SK-N-MC (cell line): ENCODE measurements around the gene ITGA11.

ENCODE experiments used
- DNase-seq: peaks from one replicate; pipeline ENCODE4 v3.0.0-alpha.2; 2011; ENCODE audit warnings: low read depth, low spot score
- H3K27ac ChIP-seq: fragments of 200-600 bp; sonication (generic); 2 replicates; pipeline ENCODE4 v1.5.1; 2016; ENCODE audit warnings: mixed run types
- H3K36me3 ChIP-seq: fragments of 200-600 bp; sonication (generic); 2 replicates; pipeline ENCODE4 v1.6.1; 2017; ENCODE audit warnings: antibody characterized with exemption, low read length, mixed read lengths; ENCODE audit not compliant: insufficient read depth
- H3K4me3 ChIP-seq: fragments of 200-600 bp; sonication (generic); 2 replicates; pipeline ENCODE4 v1.5.1; 2016
- H3K9ac ChIP-seq: fragments of 200-600 bp; sonication (generic); 2 replicates; pipeline ENCODE4 v1.8.0; 2017; ENCODE audit warnings: mixed run types, mixed read lengths; ENCODE audit not compliant: insufficient read length
- H3K9me3 ChIP-seq: fragments of 200-600 bp; sonication (generic); 2 replicates; pipeline ENCODE4 v1.6.1; 2017; ENCODE audit warnings: low read depth, mild to moderate bottlenecking, antibody characterized with exemption, low read length, moderate library complexity, mixed read lengths
- EZH2 ChIP-seq: fragments of 200-600 bp; sonication (generic); IDR thresholded peaks from one replicate; pipeline ENCODE4 v1.6.1; 2017; ENCODE audit warnings: antibody characterized with exemption
- FOXP2 ChIP-seq: optimal IDR thresholded peaks from 2 replicates; pipeline ENCODE3; 2011; ENCODE audit warnings: mild to moderate bottlenecking, moderate library complexity; ENCODE audit not compliant: insufficient read depth; ENCODE audit errors: extremely low read length, control extremely low read depth
- POLR2AphosphoS5 ChIP-seq: IDR thresholded peaks from 2 replicates; pipeline ENCODE4 v1.6.1; 2012; ENCODE audit warnings: mild to moderate bottlenecking, low read depth, low read length, borderline replicate concordance

ITGA11 gene

DNA sequence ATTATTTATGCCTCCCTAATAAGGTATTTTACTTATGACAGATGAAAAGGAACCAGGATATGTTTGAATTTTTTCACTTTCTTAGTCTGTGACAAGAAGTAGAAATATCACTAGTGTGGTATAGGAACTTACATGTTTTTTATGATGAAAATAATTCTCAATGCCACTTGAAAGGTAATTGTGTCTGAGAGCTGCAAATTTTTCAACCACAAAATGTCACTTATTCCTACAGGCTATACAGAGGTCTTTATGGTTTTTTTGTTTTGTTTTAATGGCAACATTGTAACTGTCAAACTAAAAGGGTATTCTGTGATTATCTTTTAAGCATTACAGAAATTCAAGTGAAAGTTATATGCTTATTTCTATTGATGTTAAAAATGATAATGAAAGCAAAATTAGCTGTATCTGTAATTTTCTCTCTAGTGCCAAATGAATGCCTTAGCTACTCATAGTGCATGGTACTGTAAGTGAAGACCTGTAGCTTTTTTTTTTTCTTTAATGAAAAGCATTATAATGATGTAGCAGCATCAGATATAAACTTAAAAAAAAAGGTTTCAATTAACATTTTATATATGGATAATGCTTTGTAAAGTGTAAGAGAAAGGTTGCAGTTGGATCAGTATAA, 139.7 kb downstream of the ITGA11 start:
- no peak overlapping the region for H3K27ac ChIP-seq
- H3K9ac ChIP-seq, result no peak overlapping the region
- H3K36me3 ChIP-seq, result peaks cover 66% of the 10 kb centered on the region
- no peak overlapping the region for H3K4me3 ChIP-seq
- TF ChIP-seq FOXP2 (no peak), POLR2AphosphoS5 (no peak), EZH2 (no peak)
- peaks cover 8% of the 10 kb centered on the region; the same call in 1 of the 2 replicates for H3K9me3 ChIP-seq
- no peak for DNase-seq

GRCh38 chr15:68290715-68291114, 141.2 kb downstream of the ITGA11 start:
- Histone ChIP-seq H3K9me3 (peaks cover 5% of the 10 kb centered on the region; the same call in 1 of the 2 replicates), H3K9ac (no peak overlapping the region), H3K36me3 (peaks cover 68% of the 10 kb centered on the region), H3K4me3 (no peak overlapping the region), H3K27ac (no peak overlapping the region)
- TF ChIP-seq FOXP2, result no peak
- no peak for TF ChIP-seq POLR2AphosphoS5
- no peak for TF ChIP-seq EZH2
- no peak for DNase-seq

- Histone ChIP-seq H3K27ac (no peak overlapping the region), H3K9me3 (no peaks in the 10 kb centered on the region), H3K9ac (no peak overlapping the region), H3K4me3 (no peak overlapping the region), H3K36me3 (peaks cover 70% of the 10 kb centered on the region)
- DNase-seq, result no peak
- TF ChIP-seq FOXP2 (no peak), EZH2 (no peak), POLR2AphosphoS5 (no peak)
These were observed 142.2 kb downstream of the ITGA11 start for GRCh38 chr15:68289621-68290352.

DNA sequence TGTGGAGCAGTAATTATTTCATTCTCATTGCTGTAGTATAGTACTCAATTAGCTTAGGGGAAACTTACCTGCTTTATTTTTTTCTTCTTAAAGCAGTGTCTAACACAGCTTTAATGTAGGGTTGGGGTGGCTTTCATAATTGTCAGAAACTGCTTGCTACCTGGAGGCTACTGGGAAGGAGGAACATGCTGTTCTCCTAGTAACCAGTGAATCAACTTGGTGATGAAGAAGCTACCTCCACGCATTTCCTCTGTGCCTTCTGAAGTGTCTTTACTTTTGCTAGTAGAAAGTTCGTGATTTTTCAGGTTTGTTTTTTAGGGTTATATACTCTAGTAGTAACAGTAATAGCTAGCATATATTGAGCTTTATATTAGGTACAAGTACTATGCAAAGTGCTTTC, 142.9 kb downstream of the ITGA11 start:
- H3K9ac ChIP-seq, result no peak overlapping the region
- H3K4me3 ChIP-seq, result no peak overlapping the region
- H3K27ac ChIP-seq, result no peak overlapping the region
- H3K36me3 ChIP-seq, result peaks cover 77% of the 10 kb centered on the region
- TF ChIP-seq FOXP2, result no peak
- no peak for TF ChIP-seq POLR2AphosphoS5
- no peak for TF ChIP-seq EZH2
- DNase-seq, result no peak
- H3K9me3 ChIP-seq, result no peaks in the 10 kb centered on the region

- H3K9ac ChIP-seq, result no peak overlapping the region
These were observed 145.7 kb downstream of the ITGA11 start for GRCh38 chr15:68286256-68286655.

DNA sequence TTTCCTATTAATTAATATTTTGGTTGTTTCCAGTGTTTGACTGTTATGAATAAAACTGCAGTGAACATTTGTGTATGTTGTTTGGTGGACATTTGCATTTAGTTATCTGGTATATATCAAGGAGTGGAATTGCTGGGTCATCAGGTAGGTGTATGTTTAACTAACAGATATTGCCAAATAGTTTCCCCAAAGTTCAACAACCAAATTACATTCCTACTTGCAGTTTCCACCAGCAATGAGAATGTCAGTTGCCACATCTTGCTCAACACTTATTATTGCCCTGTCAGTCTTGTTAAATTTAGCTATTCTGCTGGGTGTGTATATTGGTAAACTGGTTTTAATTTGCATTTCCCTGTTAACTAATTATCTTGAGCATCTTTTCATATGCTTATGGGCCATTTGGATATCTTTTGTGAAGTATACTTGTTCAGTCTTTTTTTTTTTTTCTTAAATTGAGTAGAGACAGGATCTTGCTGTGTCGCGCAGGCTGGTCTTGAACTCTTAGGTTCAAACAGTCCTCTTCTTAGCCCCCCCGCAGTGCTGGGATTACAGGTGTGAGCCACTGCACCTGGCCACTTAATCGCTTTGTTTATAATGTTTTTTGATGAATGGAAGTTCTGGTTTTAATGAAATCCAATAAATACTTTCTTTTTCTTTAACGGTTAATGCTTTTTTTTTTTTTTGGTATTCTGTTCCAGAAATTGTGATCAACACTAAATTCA, 146.5 kb downstream of the ITGA11 start:
- Histone ChIP-seq H3K9me3 (no peaks in the 10 kb centered on the region), H3K36me3 (peaks cover 58% of the 10 kb centered on the region), H3K27ac (no peak overlapping the region), H3K9ac (no peak overlapping the region), H3K4me3 (no peak overlapping the region)
- TF ChIP-seq FOXP2 (no peak), POLR2AphosphoS5 (no peak), EZH2 (no peak)
- no peak for DNase-seq

More at GRCh38 chr15:68286256-68286655, 145.7 kb downstream of the ITGA11 start:
- TF ChIP-seq EZH2 (no peak), FOXP2 (no peak), POLR2AphosphoS5 (no peak)
- H3K27ac ChIP-seq, result no peak overlapping the region
- no peak overlapping the region for H3K4me3 ChIP-seq
- peaks cover 63% of the 10 kb centered on the region for H3K36me3 ChIP-seq
- no peak for DNase-seq
- no peaks in the 10 kb centered on the region for H3K9me3 ChIP-seq

- Histone ChIP-seq H3K36me3 (peaks cover 58% of the 10 kb centered on the region), H3K4me3 (no peak overlapping the region), H3K9ac (no peak overlapping the region), H3K27ac (no peak overlapping the region), H3K9me3 (no peaks in the 10 kb centered on the region)
- no peak for DNase-seq
- TF ChIP-seq POLR2AphosphoS5 (no peak), FOXP2 (no peak)
These were observed 147.2 kb downstream of the ITGA11 start for GRCh38 chr15:68284616-68285258.

DNA sequence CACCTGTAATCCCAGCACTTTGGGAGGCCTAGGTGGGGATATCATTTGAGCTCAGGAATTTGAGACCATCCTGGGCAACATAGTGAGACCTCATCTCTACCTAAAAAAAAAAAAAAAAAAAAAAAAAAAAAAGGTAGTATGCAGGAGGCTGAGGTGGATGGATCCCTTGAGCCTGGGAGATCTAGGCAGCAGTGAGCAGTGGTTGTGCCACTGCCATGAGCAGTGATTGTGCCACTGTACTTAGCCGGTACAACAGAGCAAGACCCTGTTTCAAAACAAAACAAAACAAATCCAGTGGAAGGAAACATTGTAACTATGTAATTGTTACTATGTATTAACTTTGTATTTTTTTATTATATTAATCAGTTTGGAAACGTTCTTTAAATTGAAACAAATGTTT, 148.6 kb downstream of the ITGA11 start:
- DNase-seq, result no peak
- Histone ChIP-seq H3K4me3 (no peak overlapping the region), H3K9ac (no peak overlapping the region), H3K27ac (no peak overlapping the region), H3K9me3 (no peaks in the 10 kb centered on the region), H3K36me3 (peaks cover 50% of the 10 kb centered on the region)
- TF ChIP-seq EZH2, result no peak
- no peak for TF ChIP-seq FOXP2
- TF ChIP-seq POLR2AphosphoS5, result no peak
